ENCODE measurements around the gene SAT2. TPM values are rescaled to one million over a fixed set of nuclear protein-coding genes. Genes with fewer than 3 reads are reported as not detected.
A peak's percentile ranks its signal among the peaks of the same experiment; 100 is the strongest.

The SAT2 gene
- total RNA-seq, 2 experiments from 2014 or later: 15.9 to 22.2 TPM

- ATAC-seq (no peak), DNase-seq (no peak)
- intact Hi-C loops (cut with DNase I, micrococcal nuclease): loop anchor here (1.0 to 5.0 kb wide), 9 partner anchors 10 to 350 kb away; partner anchors contain the start of genes CNTROB (in 1 of the 2), NAA38 (in 1 of the 2), POLR2A (in 1 of the 2) and SENP3 (in 1 of the 2)
- H3K9me3 Mint-ChIP-seq (ENCODE audit: low read depth): no peaks in the 10 kb centered on the region
- peak overlapping the region; percentile 82 for H3K4me3 Mint-ChIP-seq
- POLR2A ChIA-PET: interaction anchor here (0.8 to 3.0 kb wide), 7 partner anchors 7 to 253 kb away, joined by 3 to 43 read pairs (median 11); partner anchors contain the start of genes FXR2, POLR2A, TP53 and WRAP53
- peaks cover 64% of the 10 kb centered on the region for H3K4me1 Mint-ChIP-seq
- CTCF ChIA-PET: interaction anchor here (1.0 to 3.4 kb wide), 5 partner anchors 22 to 227 kb away, joined by 3 to 30 read pairs (median 5); partner anchors contain the start of genes SENP3 and TMEM102
- peaks cover 45% of the 10 kb centered on the region for H3K36me3 Mint-ChIP-seq (ENCODE audit: low read depth)
- H3K27me3 Mint-ChIP-seq: no peaks in the 10 kb centered on the region
- H3K27ac Mint-ChIP-seq: peak overlapping the region; percentile 100
These were observed 45.0 kb downstream of the SAT2 start for GRCh38 chr17:7582396-7583252.

- H3K36me3 Mint-ChIP-seq (ENCODE audit: low read depth): peaks cover 59% of the 10 kb centered on the region
- ATAC-seq: no peak
- no peaks in the 10 kb centered on the region for H3K27me3 Mint-ChIP-seq
- peaks cover 76% of the 10 kb centered on the region for H3K4me1 Mint-ChIP-seq
- intact Hi-C loops (cut with DNase I, micrococcal nuclease): loop anchor here in 1 of 2 experiments (5.0 kb wide), 1 partner anchor 351 kb away; the partner anchor contains the start of genes CNTROB and TRAPPC1
- POLR2A ChIA-PET: interaction anchor here (0.6 to 3.9 kb wide), 3 partner anchors 56 to 251 kb away, joined by 3 to 25 read pairs (median 5); partner anchors contain the start of genes NEURL4, TP53 and WRAP53
- DNase-seq: no peak
- CTCF ChIA-PET: interaction anchor here (0.6 to 1.6 kb wide), 6 partner anchors 21 to 284 kb away, joined by 3 to 5 read pairs (median 3); partner anchors contain the start of gene TNFSF12
- H3K9me3 Mint-ChIP-seq (ENCODE audit: low read depth): no peaks in the 10 kb centered on the region
- H3K27ac Mint-ChIP-seq: peak overlapping the region; percentile 94
- H3K4me3 Mint-ChIP-seq: no peak overlapping the region
These were observed 46.7 kb downstream of the SAT2 start for GRCh38 chr17:7580604-7581575.

- no peak for ATAC-seq
- Mint-ChIP-seq H3K9me3 (ENCODE audit: low read depth) (no peaks in the 10 kb centered on the region), H3K4me3 (peak overlapping the region; percentile 56), H3K4me1 (peaks cover 80% of the 10 kb centered on the region), H3K27me3 (no peaks in the 10 kb centered on the region), H3K36me3 (ENCODE audit: low read depth) (peaks cover 64% of the 10 kb centered on the region), H3K27ac (peak overlapping the region; percentile 94)
- intact Hi-C loops (cut with DNase I, micrococcal nuclease): loop anchor here (5.0 to 10.0 kb wide), 3 partner anchors 352 to 575 kb away; partner anchors contain the start of genes CNTROB (in 1 of the 2), PER1 (in 1 of the 2), SLC16A11 (in 1 of the 2) and TRAPPC1 (in 1 of the 2)
- peak; percentile 55 for DNase-seq
- ChIA-PET CTCF (interaction anchor here (0.7 to 1.6 kb wide), 8 partner anchors 9 to 283 kb away, joined by 3 to 8 read pairs (median 4); partner anchors contain the start of genes SOX15 and TNFSF12), POLR2A (interaction anchor here (0.6 to 3.9 kb wide), 8 partner anchors 10 to 338 kb away, joined by 3 to 25 read pairs (median 3); partner anchors contain the start of genes GABARAP, NEURL4, SOX15 and TP53)
These were observed 47.6 kb downstream of the SAT2 start for GRCh38 chr17:7579834-7580603.

GRCh38 chr17:7579001-7579833 is 48.4 kb downstream of the SAT2 start, which contains the start of gene CD68:
CD68 (plus strand) TSS chr17:7579638; CDS start chr17:7579678, 40 bp downstream.
- H3K4me1 Mint-ChIP-seq: peaks cover 82% of the 10 kb centered on the region
- POLR2A ChIA-PET: interaction anchor here (0.7 to 3.9 kb wide), 6 partner anchors 11 to 337 kb away, joined by 3 to 25 read pairs (median 3); partner anchors contain the start of genes GABARAP, SOX15, TP53 and WRAP53

GRCh38 chr17:7577327-7578199 is 50.1 kb downstream of the SAT2 start:
- peak overlapping the region; percentile 99 for H3K27ac Mint-ChIP-seq
- intact Hi-C loops (cut with DNase I, micrococcal nuclease): loop anchor here (10.0 kb wide), 2 partner anchors 533 to 577 kb away; partner anchors contain the start of genes PER1 (in 1 of the 2) and SLC16A11 (in 1 of the 2)
- ChIA-PET POLR2A (interaction anchor here (0.6 to 3.9 kb wide), 2 partner anchors 84 to 110 kb away, joined by 3 to 25 read pairs; partner anchors contain the start of genes TP53 and WRAP53), CTCF (interaction anchor here (0.7 to 1.5 kb wide), 2 partner anchors 82 to 141 kb away, joined by 3 to 4 read pairs; no protein-coding TSS in a partner anchor)
- peaks cover 81% of the 10 kb centered on the region for H3K36me3 Mint-ChIP-seq (ENCODE audit: low read depth)
- DNase-seq: no peak
- ATAC-seq: no peak
- no peaks in the 10 kb centered on the region for H3K27me3 Mint-ChIP-seq
- H3K9me3 Mint-ChIP-seq (ENCODE audit: low read depth): no peaks in the 10 kb centered on the region
- H3K4me3 Mint-ChIP-seq: peak overlapping the region; percentile 94
- peaks cover 82% of the 10 kb centered on the region for H3K4me1 Mint-ChIP-seq

More at GRCh38 chr17:7579001-7579833, 48.4 kb downstream of the SAT2 start, which contains the start of gene CD68:
- Mint-ChIP-seq H3K27ac (peak within 1 kb of the TSS; percentile 94), H3K36me3 (ENCODE audit: low read depth) (peaks cover 67% of the 10 kb centered on the region), H3K9me3 (ENCODE audit: low read depth) (no peaks in the 10 kb centered on the region), H3K27me3 (no peaks in the 10 kb centered on the region), H3K4me3 (peak within 1 kb of the TSS; percentile 56)
- intact Hi-C loops (cut with DNase I, micrococcal nuclease): loop anchor here (10.0 kb wide), 2 partner anchors 534 to 576 kb away; partner anchors contain the start of genes PER1 (in 1 of the 2) and SLC16A11 (in 1 of the 2)
- CTCF ChIA-PET: interaction anchor here (0.9 to 1.6 kb wide), 5 partner anchors 10 to 282 kb away, joined by 3 to 8 read pairs (median 5); partner anchors contain the start of gene SOX15
- DNase-seq: peak; percentile 86
- ATAC-seq: peak; percentile 73

GRCh38 chr17:7576432-7576937 is 51.1 kb downstream of the SAT2 start:
- Mint-ChIP-seq H3K27me3 (no peaks in the 10 kb centered on the region), H3K4me3 (peak overlapping the region; percentile 94), H3K27ac (peak overlapping the region; percentile 99), H3K9me3 (ENCODE audit: low read depth) (no peaks in the 10 kb centered on the region), H3K36me3 (ENCODE audit: low read depth) (peaks cover 84% of the 10 kb centered on the region), H3K4me1 (peaks cover 79% of the 10 kb centered on the region)
- ChIA-PET CTCF (interaction anchor here (0.7 to 1.7 kb wide), 4 partner anchors 12 to 179 kb away, joined by 3 to 9 read pairs (median 4); no protein-coding TSS in a partner anchor), POLR2A (interaction anchor here (0.7 to 1.0 kb wide), 3 partner anchors 38 to 268 kb away, joined by 3 to 4 read pairs (median 3); partner anchors contain the start of gene FXR2)
- ATAC-seq (no peak), DNase-seq (no peak)
- intact Hi-C loops (cut with DNase I, micrococcal nuclease): loop anchor here (10.0 kb wide), 2 partner anchors 532 to 578 kb away; partner anchors contain the start of genes PER1 (in 1 of the 2) and SLC16A11 (in 1 of the 2)
